ENCODE measurements around the gene UCP3. TPM values are rescaled to one million over a fixed set of nuclear protein-coding genes. Genes with fewer than 3 reads are reported as not detected.

The UCP3 gene
- total RNA-seq, 2 donors from 2014 or later = 1.6 to 2.3 TPM

DNA sequence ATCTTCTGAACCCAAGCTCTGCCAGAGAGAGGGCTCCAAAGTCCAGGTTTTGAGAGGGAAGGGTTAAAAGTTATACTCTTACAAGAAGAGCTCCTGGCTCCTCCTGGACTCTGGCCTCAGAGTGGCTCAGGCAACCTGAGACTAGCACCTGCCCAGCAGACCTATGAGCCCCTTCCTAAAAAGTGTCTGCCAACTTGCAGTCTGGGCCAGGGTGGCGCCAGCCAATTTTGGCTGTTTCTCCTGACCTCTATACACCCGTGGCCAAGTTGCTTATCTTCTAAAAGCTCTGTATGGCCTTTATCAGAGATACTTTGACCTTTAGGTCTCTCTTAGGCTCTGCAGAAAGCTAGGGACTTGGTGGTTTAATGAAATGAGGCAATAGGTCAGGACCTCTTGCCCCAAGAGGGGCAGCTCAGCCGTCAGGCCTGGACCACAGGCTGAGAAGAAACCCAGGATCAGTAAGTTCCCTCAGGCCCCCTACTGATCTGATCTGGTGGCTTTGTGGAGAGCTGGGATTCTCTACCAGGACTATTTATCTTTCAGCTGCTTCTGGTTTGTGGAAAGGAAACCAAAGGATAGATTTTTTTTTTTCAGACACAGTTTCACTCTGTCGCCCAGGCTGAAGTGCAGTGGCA, 10.3 kb upstream of the UCP3 start:
- TF ChIP-seq POLR2A (IDR thresholded peaks at IDR 0.05) = no peak
- TF ChIP-seq, protein P1, sequence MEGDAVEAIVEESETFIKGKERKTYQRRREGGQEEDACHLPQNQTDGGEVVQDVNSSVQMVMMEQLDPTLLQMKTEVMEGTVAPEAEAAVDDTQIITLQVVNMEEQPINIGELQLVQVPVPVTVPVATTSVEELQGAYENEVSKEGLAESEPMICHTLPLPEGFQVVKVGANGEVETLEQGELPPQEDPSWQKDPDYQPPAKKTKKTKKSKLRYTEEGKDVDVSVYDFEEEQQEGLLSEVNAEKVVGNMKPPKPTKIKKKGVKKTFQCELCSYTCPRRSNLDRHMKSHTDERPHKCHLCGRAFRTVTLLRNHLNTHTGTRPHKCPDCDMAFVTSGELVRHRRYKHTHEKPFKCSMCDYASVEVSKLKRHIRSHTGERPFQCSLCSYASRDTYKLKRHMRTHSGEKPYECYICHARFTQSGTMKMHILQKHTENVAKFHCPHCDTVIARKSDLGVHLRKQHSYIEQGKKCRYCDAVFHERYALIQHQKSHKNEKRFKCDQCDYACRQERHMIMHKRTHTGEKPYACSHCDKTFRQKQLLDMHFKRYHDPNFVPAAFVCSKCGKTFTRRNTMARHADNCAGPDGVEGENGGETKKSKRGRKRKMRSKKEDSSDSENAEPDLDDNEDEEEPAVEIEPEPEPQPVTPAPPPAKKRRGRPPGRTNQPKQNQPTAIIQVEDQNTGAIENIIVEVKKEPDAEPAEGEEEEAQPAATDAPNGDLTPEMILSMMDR (IDR thresholded peaks at IDR 0.05) = no peak
- intact Hi-C loops (cut with DNase I) = no loop called here
- peaks cover 34% of the 10 kb centered on the region for H3K4me1 ChIP-seq
- 8 to 20% methylated on average over 4 of the region's 4 CpGs for WGBS, 2 donors
- H3K27me3 ChIP-seq = no peaks in the 10 kb centered on the region
- peak overlapping the region; percentile 84 to 92 (median 87) for H3K27ac ChIP-seq
- H3K4me3 ChIP-seq = no peak overlapping the region
- ATAC-seq (peak; percentile 43), DNase-seq (peak; percentile 43 to 63 (median 52))
- H3K9me3 ChIP-seq = no peaks in the 10 kb centered on the region
- no peaks in the 10 kb centered on the region for H3K36me3 ChIP-seq (replicated peaks in 1 of 2; ENCODE audit: insufficient read depth in 1 of 2, low read depth in 2 of 2)

DNA sequence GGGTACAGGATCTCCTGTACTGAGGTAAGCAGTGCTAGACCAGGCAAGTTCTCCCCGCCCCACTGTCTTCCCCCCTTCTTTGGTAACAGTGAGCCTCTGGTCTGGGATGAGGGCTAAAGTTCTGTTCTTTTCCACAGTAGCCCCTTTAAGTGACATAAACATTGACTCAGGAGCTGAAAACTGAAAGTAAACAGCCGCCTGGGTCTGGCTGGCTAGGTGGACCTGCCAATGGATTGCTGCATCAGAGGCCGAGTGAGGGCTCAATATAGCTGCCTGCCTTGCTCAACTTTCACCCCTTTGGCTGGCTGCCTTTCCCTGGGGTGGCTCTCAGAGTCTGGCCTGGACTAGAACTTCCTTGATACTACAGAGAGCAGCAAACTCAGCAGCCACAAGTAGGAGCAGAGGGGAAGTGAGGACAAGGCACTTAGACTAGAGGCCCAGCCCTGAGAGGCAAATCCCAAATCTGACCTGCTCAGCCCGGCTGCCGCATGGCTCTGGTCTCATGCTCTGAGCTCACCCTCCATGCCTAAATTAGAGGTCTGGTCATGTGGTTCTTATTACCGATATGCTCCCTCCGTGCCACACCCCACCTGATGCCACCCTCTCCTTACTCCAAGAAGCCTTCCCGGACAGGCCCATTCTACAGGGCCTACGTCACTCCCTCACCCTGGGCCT, 9.6 kb upstream of the UCP3 start:
- Histone ChIP-seq H3K27me3 (no peaks in the 10 kb centered on the region), H3K36me3 (replicated peaks in 1 of 2; ENCODE audit: insufficient read depth in 1 of 2, low read depth in 2 of 2) (no peaks in the 10 kb centered on the region), H3K4me3 (no peak overlapping the region), H3K9me3 (no peaks in the 10 kb centered on the region), H3K4me1 (peaks cover 30% of the 10 kb centered on the region), H3K27ac (peak overlapping the region; percentile 84 to 92 (median 87))
- ATAC-seq (peak; percentile 96), DNase-seq (peak; percentile 90 to 96 (median 95))
- TF ChIP-seq POLR2A (IDR thresholded peaks at IDR 0.05) = peak in 2 of 3 donors; percentile 49 to 57
- TF ChIP-seq, protein P1 (IDR thresholded peaks at IDR 0.05) = peak in 1 of 7 experiments; percentile 11
- intact Hi-C loops (cut with DNase I) = no loop called here
- 26 to 59% methylated on average over 5 to 9 of the region's 9 CpGs for WGBS, 2 donors

DNA sequence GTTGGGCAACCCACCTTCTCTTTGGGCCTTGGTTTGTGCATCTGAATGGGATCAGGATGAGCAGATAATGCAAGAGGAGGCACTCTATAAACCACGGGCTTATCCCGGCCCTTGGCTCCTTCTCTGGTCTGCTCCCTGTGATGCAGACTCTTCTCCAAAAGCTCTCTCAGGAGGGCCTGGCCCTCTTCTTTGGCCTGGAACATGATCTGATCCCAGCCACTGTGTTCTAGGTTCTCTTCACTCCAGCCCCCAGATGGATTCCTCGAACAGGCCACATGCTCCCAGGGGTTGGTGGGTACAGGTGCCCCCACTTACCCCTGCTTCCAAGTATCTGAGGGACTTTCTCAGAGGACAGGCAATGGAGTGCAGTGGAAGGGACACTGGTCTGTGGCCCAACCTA, 8.7 kb upstream of the UCP3 start:
- DNase-seq (no peak), ATAC-seq (no peak)
- no peaks in the 10 kb centered on the region for H3K9me3 ChIP-seq
- intact Hi-C loops (cut with DNase I) = no loop called here
- no peaks in the 10 kb centered on the region for H3K36me3 ChIP-seq (replicated peaks in 1 of 2; ENCODE audit: insufficient read depth in 1 of 2, low read depth in 2 of 2)
- no peaks in the 10 kb centered on the region for H3K27me3 ChIP-seq
- WGBS, 2 donors = 86 to 88% methylated on average over 3 of the region's 3 CpGs
- no peak overlapping the region for H3K4me3 ChIP-seq
- peak overlapping the region; percentile 84 to 92 (median 87) for H3K27ac ChIP-seq
- H3K4me1 ChIP-seq = peaks cover 30% of the 10 kb centered on the region
- TF ChIP-seq, protein P1 (IDR thresholded peaks at IDR 0.05) = no peak
- no peak for TF ChIP-seq POLR2A (IDR thresholded peaks at IDR 0.05)

DNA sequence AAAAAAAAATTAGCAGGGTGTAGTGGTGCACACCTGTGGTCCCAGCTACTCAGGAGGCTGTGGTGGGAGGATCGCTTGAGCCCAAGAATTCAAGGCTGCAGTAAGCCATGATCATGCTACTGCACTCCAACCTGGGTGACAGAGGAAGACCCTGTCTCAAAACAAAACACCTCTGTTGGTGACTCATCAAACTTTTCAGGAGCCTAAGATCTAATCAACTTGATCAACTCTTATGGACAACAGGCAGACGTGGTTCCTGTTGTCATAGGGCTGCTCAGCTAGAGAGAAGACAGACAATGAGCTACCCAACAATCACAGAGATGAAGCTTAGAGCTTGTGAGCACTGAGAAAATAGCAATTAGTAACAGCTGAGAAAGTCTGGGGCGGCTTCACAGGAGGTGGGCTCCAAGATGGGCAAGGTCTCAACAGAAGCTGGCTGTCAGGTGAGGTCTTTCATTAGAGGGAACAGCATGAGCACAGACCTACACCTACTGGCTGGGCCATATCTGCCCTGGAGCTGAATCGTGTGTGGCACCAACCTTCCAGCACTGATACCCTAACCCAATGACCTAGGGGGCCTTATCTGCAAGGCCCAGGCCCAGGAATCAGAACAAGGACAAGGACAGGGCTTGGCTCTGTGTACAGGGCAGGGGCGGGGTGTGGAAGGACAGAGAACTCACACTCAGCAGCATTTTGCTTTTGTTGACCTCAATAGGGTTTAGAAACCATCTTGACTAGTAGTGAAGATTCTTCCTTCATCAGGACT, 7.2 kb upstream of the UCP3 start:
- Histone ChIP-seq H3K4me1 (peaks cover 30% of the 10 kb centered on the region), H3K4me3 (no peak overlapping the region), H3K27ac (no peak overlapping the region), H3K27me3 (no peaks in the 10 kb centered on the region), H3K36me3 (replicated peaks in 1 of 2; ENCODE audit: insufficient read depth in 1 of 2, low read depth in 2 of 2) (no peaks in the 10 kb centered on the region), H3K9me3 (no peaks in the 10 kb centered on the region)
- intact Hi-C loops (cut with DNase I) = no loop called here
- no peak for ATAC-seq
- TF ChIP-seq POLR2A (IDR thresholded peaks at IDR 0.05) = no peak
- TF ChIP-seq, protein P1 (IDR thresholded peaks at IDR 0.05) = no peak
- 78 to 90% methylated on average over 5 of the region's 5 CpGs for WGBS, 2 donors
- DNase-seq = no peak
